ENCODE results near the gene HPCA. TPM values are rescaled to one million over a fixed set of nuclear protein-coding genes. Genes with fewer than 3 reads are reported as not detected.

The HPCA gene
- polyA plus RNA-seq, 1 experiment: 0.06 TPM

GRCh38 chr1:32928285-32928684, 42.0 kb downstream of the HPCA start:
- POLR2A ChIA-PET: no interaction called here

GRCh38 chr1:32928715-32929114, 42.4 kb downstream of the HPCA start:
- CTCF ChIA-PET: interaction anchor here (1.2 kb wide), 1 partner anchor 158 kb away, joined by 3 read pairs; no protein-coding TSS in a partner anchor
- no peaks in the 10 kb centered on the region for H3K9me3 ChIP-seq (ENCODE audit: control insufficient read depth, insufficient read depth, low read length)
- TF ChIP-seq CTCF (IDR thresholded peaks at IDR 0.05; ENCODE audit: low read depth, low read length): no peak
- no peak overlapping the region for H3K27ac ChIP-seq (ENCODE audit: low read depth, low read length)
- POLR2A ChIA-PET: no interaction called here
- peaks cover 2% of the 10 kb centered on the region for H3K27me3 ChIP-seq (ENCODE audit: control insufficient read depth, insufficient read depth, low read length)
- no peak for DNase-seq (ENCODE audit: low read depth, low spot score)
- no peak overlapping the region for H3K4me3 ChIP-seq (ENCODE audit: low read depth, low read length)

More at GRCh38 chr1:32928285-32928684, 42.0 kb downstream of the HPCA start:
- TF ChIP-seq CTCF (IDR thresholded peaks at IDR 0.05; ENCODE audit: low read depth, low read length): no peak
- Histone ChIP-seq H3K9me3 (ENCODE audit: control insufficient read depth, insufficient read depth, low read length) (no peaks in the 10 kb centered on the region), H3K27ac (ENCODE audit: low read depth, low read length) (no peak overlapping the region), H3K4me3 (ENCODE audit: low read depth, low read length) (no peak overlapping the region), H3K27me3 (ENCODE audit: control insufficient read depth, insufficient read depth, low read length) (peaks cover 2% of the 10 kb centered on the region)
- CTCF ChIA-PET: interaction anchor here (1.2 kb wide), 1 partner anchor 158 kb away, joined by 3 read pairs; no protein-coding TSS in a partner anchor
- DNase-seq (ENCODE audit: low read depth, low spot score): no peak

GRCh38 chr1:32929366-32929765, 43.1 kb downstream of the HPCA start:
- Histone ChIP-seq H3K9me3 (ENCODE audit: control insufficient read depth, insufficient read depth, low read length) (no peaks in the 10 kb centered on the region), H3K4me3 (ENCODE audit: low read depth, low read length) (no peak overlapping the region), H3K27me3 (ENCODE audit: control insufficient read depth, insufficient read depth, low read length) (peaks cover 2% of the 10 kb centered on the region), H3K27ac (ENCODE audit: low read depth, low read length) (no peak overlapping the region)
- DNase-seq (ENCODE audit: low read depth, low spot score): no peak
- ChIA-PET CTCF (interaction anchor here (0.7 to 1.0 kb wide), 2 partner anchors 156 to 197 kb away, joined by 3 read pairs; no protein-coding TSS in a partner anchor), POLR2A (no interaction called here)
- no peak for TF ChIP-seq CTCF (IDR thresholded peaks at IDR 0.05; ENCODE audit: low read depth, low read length)

- Histone ChIP-seq H3K27ac (ENCODE audit: low read depth, low read length) (no peak overlapping the region), H3K9me3 (ENCODE audit: control insufficient read depth, insufficient read depth, low read length) (no peaks in the 10 kb centered on the region), H3K27me3 (ENCODE audit: control insufficient read depth, insufficient read depth, low read length) (peaks cover 2% of the 10 kb centered on the region), H3K4me3 (ENCODE audit: low read depth, low read length) (no peak overlapping the region)
- no peak for TF ChIP-seq CTCF (IDR thresholded peaks at IDR 0.05; ENCODE audit: low read depth, low read length)
- CTCF ChIA-PET: interaction anchor here (0.8 to 7.1 kb wide), 16 partner anchors 9 to 195 kb away, joined by 3 to 155 read pairs (median 6); no protein-coding TSS in a partner anchor
- no peak for DNase-seq (ENCODE audit: low read depth, low spot score)
- POLR2A ChIA-PET: interaction anchor here (0.6 kb wide), 1 partner anchor 124 kb away, joined by 3 read pairs; no protein-coding TSS in a partner anchor
Measured at GRCh38 chr1:32931760-32932159, 45.5 kb downstream of the HPCA start.

GRCh38 chr1:32933742-32934322, 47.5 kb downstream of the HPCA start:
- DNase-seq (ENCODE audit: low read depth, low spot score): no peak
- H3K4me3 ChIP-seq (ENCODE audit: low read depth, low read length): no peak overlapping the region
- POLR2A ChIA-PET: interaction anchor here (0.8 to 0.9 kb wide), 2 partner anchors 70 to 73 kb away, joined by 3 read pairs; no protein-coding TSS in a partner anchor

More at GRCh38 chr1:32933742-32934322, 47.5 kb downstream of the HPCA start:
- Histone ChIP-seq H3K27me3 (ENCODE audit: control insufficient read depth, insufficient read depth, low read length) (peaks cover 2% of the 10 kb centered on the region), H3K9me3 (ENCODE audit: control insufficient read depth, insufficient read depth, low read length) (no peaks in the 10 kb centered on the region), H3K27ac (ENCODE audit: low read depth, low read length) (no peak overlapping the region)
- CTCF ChIA-PET: interaction anchor here (0.7 to 7.1 kb wide), 20 partner anchors 9 to 677 kb away, joined by 3 to 155 read pairs (median 8); partner anchors contain the start of gene AZIN2
- no peak for TF ChIP-seq CTCF (IDR thresholded peaks at IDR 0.05; ENCODE audit: low read depth, low read length)

Data from AG04450 (cell line).